ENCODE results near the gene NCR3LG1.

Gene NCR3LG1

DNA sequence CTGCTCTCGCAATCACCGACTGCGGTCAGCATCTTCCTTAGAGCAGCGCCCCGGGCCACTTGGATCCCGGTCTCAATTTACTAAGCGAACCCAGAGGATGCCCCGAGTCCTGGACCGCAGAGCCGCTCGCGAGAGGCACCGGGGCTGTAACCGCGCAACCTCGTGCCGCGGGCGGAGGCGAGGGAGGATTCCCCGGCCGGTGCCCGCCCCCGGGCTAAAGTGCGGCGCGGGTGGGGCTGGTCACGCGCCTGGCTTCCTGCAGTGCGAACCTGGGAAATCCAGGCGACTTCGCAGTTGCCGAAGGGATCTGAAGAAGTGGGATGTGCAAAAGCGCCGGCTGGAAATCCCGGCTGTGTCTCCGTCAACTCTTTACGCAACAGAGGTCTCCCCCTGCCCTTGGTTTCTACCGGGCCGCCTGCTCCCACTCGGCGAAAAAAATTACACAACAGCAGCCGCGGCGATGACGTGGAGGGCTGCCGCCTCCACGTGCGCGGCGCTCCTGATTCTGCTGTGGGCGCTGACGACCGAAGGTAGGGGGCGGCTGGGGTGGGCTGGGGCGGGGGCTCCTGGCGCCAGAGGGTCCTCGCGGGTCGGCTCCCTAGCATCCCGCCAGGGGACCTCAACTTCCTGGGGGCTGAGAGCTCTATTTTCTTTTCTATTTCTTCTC, at the start of gene NCR3LG1:
Gene NCR3LG1, plus strand, starts transcription at position 291 of the 667 bp plus-strand sequence. Its CDS starts 170 bp downstream, at position 461.
- DNase-seq, result peak; percentile 27

DNA sequence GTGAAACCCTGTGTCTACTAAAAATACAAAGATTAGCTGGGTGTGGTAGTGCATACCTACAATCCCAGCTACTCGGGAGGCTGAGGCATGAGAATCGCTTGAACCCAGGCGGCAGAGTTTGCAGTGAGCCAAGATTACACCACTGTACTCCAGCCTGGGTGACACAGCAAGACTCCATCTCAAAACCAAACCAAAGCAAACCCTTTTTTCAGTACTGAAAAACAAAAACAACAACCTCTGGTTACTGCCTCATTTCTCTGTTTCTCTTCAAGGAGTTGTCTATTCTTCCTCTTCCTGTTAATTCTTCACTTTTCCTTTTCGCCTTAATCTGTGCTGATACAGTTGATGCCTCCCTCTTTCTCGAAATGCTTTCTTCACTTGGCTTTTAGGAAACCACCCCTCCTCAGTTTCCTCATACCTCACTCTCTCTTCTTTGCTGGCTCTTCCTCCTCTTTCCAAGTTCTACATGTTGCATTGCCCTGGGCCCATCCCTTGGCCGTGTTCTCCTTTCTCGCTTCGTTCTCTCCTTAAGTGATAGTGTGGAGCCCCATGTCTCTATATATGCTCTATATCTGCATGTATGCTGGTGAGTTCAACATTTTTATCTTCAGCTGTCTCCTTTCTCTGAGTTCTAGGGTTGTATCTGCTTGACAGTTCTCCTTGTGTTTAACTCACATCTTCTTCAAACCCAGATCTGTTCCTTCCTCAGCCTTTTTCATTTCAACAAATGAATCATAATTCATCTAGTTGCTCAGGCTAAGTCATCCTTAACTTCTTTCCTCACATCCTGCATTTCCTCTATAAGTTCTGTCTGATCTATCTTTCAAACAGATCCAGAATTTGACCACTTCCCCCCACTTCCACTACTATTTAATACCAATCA, 38.0 kb upstream of the NCR3LG1 start:
- DNase-seq, result no peak

GRCh38 chr11:17314232-17314547, 37.4 kb upstream of the NCR3LG1 start:
- DNase-seq, result no peak

DNA sequence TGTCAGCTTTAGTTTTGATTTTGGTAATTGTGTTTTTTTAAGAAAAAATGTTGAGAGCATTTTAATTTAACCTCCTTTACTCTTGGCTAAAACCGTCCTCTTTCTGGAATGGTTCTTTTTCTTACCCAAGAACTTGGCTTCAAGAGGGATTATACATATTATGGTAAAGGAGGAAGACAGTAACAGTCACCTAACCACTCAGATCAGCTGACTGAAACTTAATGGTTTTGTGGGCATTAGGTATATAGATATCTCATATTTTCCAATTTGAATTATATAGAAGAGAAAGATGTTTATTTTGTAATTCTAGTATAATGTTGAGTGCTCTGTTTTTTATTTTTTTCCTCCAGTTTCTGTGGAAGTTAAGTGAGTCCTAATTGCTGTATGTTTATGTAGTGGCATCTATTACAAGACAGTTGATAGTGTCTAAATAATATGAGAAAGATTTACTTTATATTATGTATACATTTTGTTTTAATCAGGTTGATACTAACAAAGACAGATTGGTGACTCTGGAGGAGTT, 36.6 kb upstream of the NCR3LG1 start:
- DNase-seq, result no peak

DNA sequence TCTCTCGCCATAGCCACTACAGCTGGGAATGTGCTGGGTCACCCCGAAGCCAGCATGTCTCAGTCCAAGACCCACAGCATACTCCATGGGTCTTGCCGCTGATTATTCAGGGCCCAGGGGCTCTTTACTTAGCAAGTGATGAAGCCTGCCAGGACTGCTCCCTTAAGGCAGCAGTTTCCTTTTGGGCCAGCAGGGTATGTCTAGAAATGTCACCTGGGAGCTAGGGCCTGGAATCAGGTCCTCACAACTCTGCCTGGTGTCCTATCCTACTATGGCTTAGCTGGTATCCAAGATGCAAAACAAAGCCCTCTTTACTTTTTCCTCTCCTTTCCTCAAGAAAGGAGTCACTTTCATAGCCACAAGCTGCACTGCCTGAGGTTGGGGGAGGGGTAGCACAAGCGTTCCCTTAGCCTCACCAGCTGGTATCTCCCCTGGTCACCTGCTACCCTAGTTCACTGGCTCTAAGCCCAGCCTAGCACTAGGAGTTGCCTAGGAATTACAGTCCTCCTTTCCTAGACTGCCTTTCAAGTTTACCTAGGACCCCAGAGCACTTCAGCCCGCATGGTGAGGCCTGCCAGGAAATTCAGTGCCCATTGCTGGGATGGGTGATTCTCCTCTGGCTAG, 22.6 kb upstream of the NCR3LG1 start:
- DNase-seq, result no peak

DNA sequence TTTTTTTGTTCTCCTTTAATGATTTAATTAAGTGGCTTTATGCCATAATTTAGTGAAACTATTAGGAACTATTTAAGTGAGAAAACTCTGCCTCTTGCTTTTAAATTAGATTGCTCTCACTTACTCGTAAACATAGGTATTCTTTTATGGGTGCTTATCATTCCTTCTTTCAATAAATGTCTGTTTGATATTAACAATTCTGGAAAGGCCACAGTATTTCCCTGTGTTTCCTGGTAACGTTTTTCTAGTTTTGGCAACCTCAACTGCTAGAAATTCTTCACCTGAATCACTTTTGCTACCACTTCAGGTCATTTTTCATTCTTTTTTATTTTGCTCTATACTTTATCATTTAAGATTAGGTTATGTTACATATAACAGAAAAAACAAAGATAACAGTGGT, 19.9 kb upstream of the NCR3LG1 start:
- no peak for DNase-seq

DNA sequence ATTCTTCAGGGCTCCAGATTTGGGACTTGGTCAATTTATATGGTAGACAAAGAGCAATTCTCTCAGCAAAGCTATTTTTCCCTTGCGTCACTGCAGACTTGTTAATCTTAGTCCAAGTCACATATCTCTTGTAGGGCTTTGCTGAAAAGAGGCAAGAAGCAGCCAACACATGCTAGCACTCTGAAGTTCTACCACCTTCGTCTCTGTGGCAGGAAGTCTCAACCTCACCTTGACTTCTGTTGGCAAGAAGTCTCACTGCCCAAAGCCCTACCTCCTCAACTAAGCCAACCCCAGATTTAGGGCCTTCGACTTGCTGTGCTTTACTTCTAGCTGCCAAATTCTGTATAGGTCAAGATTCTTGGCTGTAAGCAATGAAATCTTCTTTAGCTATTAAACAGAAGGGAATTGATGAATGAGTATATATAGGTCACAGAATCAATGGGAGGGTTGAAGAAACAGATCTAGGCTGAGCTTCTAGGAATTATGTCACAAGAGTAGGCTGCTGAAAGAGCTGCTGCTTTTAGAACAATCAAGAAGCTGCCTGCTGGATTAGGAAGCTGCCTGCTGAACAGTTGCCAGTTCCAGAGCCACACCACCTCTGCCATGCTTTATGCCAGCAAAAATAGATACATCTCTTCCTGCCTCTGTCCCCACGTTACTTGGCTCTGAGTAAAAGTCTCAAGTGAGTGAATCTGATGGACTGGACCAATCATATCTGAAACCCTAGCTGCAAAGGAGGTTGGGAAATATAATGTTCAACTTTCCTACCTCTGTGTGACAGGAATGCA, 17.6 kb upstream of the NCR3LG1 start:
- DNase-seq, result no peak

GRCh38 chr11:17343257-17343656, 8.3 kb upstream of the NCR3LG1 start:
- no peak for DNase-seq

DNA sequence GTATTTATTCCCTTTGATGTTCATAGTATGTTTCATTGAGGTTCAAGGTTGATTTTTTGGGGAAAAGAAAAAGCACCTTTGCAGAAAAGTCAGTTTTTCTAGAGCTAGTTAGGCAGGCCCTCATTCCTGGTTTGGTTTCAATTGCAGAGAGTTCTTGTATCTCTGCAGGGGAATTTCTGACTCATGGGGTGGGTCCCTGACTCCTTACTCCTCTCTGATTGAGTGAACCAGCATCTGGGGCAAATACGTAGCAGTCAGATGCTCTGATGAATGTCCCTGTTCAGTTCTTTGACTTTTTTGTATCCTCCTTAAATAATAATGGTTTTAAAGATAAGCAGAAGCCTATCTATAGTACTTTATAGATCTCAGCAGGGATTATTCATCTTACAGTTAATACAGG, 7.7 kb upstream of the NCR3LG1 start:
- DNase-seq, result no peak

- DNase-seq, result no peak
These were observed 3.9 kb upstream of the NCR3LG1 start for GRCh38 chr11:17347676-17348075.

GRCh38 chr11:17350455-17351171, 987 bp upstream of the NCR3LG1 start:
- no peak for DNase-seq

- no peak for DNase-seq
These were observed 459 bp upstream of the NCR3LG1 start for GRCh38 chr11:17351172-17351509.

DNA sequence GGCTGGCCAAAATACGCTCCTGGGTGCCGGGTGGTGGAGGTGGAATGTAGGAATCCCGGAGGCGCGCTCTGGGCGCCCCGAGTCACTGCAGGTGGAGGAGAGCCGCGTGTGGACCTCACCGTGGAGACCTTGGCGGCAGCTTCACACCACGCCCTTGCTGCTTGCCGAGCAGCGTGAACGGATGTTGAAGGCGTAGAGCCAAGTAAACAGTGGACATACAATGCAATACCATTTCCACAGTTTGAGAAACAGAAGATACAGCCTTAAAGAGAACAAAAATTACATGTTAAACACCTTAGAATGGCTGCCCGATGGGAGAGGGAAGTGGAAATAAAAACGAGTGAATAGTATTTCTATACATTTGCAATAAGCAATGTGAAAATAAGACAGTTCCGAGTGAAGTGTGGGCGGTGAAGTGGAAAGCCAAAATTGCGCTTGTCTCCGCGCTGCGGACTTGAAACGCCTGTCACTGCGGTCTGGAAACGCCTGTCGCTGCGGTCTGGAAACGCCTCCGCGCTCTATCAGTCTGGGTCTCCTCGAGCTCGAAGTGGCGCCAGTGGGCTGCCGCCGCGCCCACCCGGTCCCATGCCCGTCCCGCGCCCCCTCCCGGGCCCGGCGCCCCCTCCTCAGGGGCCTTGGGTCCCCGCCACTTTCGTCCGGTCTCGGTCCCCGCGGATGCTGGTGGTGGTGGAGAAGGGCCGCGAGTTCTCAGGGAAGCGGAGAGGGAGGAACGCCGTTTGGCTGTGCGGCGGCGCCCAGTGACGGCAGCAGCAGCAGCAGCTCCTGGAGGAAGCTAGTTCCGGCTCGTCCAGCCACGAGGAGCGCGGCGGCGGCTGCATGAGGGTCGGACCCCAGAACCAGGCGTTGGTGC, 1.6 kb downstream of the NCR3LG1 start:
- DNase-seq, result peak; percentile 77

DNA sequence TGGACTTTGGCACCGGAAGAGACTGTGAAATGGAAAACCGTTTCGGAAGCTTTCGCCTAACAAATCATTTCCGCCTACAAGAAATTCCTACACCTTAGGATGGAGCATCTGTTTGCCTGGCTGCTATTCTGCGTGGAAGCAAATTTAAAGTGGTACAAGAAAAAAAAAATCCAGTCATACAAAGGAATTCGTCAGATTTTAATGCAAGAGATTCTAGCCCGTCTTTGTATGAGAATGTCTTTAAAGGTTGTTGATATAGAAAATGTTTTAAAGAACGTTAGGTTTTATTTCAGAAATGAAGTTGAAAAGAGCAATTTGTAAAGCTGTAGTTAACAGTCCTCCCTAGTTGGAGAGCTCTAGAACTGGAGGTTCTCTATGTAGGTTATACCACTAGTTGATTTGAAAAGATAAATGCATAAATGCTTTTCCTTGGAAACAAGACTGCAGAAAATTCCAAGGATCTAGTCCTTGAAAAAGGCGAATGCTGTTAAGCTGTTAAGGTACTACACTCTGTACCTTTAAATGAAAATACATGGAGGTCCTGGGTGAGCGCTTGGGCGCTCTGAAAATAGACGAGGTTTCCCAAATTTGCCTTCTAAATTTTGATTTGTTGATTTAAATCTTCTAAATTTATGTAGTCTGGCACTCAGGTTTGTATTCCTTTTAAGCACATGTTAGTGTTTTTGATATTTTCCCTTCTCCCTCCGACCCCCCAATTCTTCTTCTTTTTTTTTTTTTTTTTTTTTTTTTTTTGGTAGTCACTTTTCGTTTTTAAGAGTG, 2.4 kb downstream of the NCR3LG1 start:
- no peak for DNase-seq

- DNase-seq, result peak; percentile 72
These were observed 3.0 kb downstream of the NCR3LG1 start for GRCh38 chr11:17354601-17354991.

DNA sequence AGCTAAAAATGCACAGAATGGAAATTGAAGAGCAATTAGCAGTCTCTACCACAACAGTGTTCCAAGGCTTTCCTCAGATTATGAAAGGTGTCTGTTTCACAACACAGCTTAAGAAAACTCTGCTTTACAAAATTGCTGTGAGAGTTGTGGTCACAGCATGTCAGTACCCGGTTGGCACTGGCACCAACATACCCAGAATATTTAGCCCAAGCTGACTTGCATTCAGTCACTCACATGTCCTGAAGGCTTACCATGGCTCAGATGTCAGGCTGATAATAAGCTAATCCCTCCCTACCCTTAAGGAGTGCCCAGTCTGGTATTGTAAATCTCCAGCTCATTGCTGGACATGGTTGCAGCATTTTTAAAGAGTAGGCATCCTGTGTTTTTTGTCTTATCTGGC, 14.9 kb downstream of the NCR3LG1 start:
- DNase-seq, result no peak

DNA sequence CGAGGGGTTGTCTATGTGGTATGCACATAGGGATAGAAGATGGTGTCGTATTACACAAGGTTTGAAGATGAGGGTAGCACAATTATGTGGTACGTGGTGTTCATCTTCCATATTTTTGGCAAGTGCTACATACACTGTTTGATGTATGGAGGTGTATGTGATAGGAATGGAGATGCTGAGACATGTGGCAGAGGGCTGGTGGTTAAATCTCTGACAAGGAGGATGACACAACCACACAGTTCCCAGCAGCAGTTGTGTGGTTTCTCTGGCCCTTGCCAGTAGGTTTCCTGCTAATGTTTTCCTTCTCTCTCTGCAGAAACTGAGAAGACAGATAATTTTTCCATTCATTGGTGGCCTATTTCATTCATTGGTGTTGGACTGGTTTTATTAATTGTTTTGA, 17.0 kb downstream of the NCR3LG1 start:
- DNase-seq, result no peak

DNA sequence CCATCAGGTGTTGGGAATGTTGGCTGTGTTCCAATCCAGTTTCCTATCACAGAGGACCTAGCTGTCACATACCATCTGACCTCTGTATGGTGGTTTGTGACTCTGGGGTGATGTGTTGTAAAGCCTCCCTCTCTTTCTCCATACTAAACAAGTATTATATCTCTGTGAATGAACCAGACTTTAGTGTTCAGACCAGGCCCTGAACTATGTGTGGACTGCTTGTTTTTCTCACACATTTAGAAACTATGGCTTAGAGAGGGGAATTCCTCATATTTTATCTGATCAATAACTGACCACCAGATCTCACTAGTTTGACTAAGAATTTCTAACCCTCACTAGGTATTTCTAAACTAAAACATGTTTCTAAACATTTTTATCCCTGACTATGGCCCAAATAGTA, 17.5 kb downstream of the NCR3LG1 start:
- no peak for DNase-seq

DNA sequence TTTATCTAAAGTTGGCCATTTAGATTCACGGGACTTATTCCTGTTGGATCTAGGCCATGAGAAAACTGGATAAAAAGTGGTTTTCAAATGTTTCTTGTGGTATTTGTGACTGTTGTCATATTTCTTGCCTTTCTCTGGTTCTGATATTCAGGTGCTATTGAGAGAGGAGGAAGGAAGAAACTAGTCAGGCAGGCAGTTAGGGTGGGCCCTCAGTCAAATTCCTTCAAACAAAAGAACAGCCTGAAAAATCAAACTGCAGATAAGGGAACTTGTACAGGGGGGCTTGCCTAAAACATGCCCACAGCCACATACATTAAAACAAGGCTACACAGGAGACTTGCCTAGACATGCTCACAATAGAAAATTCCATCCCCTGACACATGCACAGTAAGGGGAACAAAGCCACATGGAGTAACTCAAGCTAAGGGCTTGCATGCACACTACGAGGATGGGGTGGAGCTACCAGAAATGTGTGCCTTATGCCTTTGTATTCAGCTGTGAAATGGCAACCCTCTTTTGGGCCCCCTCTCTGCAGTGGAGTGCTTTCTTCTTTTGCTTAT, 18.2 kb downstream of the NCR3LG1 start:
- DNase-seq, result no peak

- DNase-seq, result no peak
These were observed 20.0 kb downstream of the NCR3LG1 start for GRCh38 chr11:17371614-17372013.

Measured in NCI-H345 (cell line).